22Rv1 (cell line): Measurements from ENCODE around the gene SPOCK1.

Experiments used
- H3K27ac ChIP-seq: fragments of 450-650 bp; 2 replicates; pipeline ENCODE4 v1.5.1; 2017
- ZFX ChIP-seq: fragments of 450-650 bp; IDR thresholded peaks from 2 replicates; pipeline ENCODE4 v1.6.1; 2017; ENCODE audit warnings: antibody characterized with exemption, borderline replicate concordance
- TF ChIP-seq, protein P1 (sequence below): fragments of 450-650 bp; IDR thresholded peaks from 2 replicates; pipeline ENCODE4 v1.5.1; 2017; ENCODE audit warnings: mild to moderate bottlenecking

SPOCK1 gene

DNA sequence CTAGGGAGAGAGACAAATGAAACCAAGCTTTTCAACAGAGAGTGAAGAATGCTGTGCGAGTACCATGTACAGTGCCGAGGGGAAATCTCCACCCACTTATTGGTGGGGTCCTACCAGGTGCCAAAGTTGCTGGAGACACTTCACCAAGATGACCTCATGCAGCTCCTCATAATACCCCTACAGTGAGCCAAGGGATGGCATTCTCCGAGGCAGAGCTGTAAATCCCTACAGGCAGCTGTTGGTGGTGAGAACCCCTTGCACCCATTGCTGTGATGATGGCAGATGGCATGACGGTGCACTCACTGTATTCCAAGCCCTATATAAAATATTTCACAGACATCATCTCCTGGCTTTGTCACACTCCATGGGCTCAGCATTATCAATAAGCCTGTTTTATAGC lies 464.9 kb downstream of the SPOCK1 start:
- no peak overlapping the region for H3K27ac ChIP-seq
- TF ChIP-seq ZFX, result no peak
- TF ChIP-seq, protein P1, sequence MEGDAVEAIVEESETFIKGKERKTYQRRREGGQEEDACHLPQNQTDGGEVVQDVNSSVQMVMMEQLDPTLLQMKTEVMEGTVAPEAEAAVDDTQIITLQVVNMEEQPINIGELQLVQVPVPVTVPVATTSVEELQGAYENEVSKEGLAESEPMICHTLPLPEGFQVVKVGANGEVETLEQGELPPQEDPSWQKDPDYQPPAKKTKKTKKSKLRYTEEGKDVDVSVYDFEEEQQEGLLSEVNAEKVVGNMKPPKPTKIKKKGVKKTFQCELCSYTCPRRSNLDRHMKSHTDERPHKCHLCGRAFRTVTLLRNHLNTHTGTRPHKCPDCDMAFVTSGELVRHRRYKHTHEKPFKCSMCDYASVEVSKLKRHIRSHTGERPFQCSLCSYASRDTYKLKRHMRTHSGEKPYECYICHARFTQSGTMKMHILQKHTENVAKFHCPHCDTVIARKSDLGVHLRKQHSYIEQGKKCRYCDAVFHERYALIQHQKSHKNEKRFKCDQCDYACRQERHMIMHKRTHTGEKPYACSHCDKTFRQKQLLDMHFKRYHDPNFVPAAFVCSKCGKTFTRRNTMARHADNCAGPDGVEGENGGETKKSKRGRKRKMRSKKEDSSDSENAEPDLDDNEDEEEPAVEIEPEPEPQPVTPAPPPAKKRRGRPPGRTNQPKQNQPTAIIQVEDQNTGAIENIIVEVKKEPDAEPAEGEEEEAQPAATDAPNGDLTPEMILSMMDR, result no peak

DNA sequence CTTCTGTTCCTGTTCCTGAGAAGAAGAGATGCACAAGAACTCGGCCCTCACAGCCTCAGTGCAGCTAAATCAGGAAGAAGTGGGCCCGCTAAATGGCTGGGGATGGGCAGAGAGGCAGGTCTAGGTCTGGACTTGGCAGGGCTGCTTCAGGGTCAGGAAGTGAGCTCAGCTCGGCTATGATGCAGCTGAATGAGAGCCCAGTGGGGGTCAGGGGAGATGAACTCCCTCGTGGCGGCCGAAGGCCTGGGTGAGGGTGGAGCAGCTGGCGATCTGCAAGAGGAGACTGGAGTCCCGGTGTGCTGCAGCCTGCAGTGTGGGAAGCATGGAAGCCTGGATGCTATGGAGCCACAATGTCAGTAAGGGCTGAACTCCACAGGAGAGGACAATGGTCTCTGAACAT lies 466.2 kb downstream of the SPOCK1 start:
- TF ChIP-seq ZFX, result no peak
- TF ChIP-seq, protein P1, result no peak
- no peak overlapping the region for H3K27ac ChIP-seq

DNA sequence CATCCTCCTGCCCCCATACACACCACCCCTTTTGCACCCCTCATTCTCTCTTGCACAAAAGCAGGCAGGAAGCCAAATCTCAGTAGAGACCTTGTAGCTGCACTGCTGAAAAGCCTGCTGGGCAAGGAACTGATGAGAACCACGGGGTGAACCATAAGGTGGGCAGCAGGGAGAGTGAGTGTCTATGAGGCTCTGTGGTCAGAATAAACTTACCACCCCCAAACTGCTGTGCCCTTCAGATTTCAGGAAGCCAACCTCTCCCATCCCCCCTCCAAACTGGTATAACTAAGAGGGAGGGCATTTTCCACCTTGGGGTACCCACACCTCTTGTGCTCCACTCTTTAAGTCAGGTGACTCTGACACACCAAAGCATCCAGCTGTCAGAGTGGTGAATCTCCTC lies 471.4 kb downstream of the SPOCK1 start:
- H3K27ac ChIP-seq, result no peak overlapping the region
- TF ChIP-seq, protein P1, result no peak
- no peak for TF ChIP-seq ZFX

DNA sequence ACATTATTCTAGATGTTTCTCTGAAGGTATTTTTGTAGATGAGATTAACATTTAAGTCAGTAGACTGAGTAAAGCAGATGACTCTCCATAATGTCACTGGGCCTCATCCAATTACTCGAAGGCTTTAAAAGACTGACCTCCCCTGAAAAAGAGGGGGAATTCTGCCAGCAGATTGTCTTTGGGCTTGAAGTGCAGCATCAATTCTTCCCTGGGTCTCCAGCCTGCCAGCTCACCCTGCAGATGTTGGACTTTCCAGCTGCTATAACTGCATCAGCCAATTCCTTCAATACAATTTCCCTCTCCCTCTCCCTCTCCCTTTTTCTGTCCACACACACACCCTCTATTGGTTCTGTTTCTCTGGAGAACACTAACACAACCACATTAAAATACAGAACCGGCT lies 472.8 kb downstream of the SPOCK1 start:
- TF ChIP-seq, protein P1, result no peak
- no peak for TF ChIP-seq ZFX

DNA sequence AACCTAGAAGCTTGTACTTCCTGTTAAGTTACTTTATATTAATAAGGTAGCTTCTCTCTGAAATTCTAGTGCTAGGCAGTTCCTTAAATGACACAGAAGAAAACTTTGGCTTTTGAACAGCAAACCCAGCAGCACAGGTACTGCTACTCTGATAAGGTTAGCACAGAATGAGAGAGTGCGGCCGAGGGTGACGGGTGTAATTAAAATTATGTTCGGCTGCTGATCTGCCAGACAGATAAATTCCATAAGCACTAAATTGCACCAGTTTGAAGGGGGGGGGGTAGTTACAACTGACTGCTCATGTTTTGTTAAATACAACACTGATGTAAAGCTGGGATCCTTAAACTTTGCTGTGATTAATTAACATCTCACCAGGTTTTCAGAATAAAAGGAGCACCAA lies 475.1 kb downstream of the SPOCK1 start:
- H3K27ac ChIP-seq, result no peak overlapping the region
- no peak for TF ChIP-seq ZFX
- TF ChIP-seq, protein P1, result no peak

More for the DNA sequence above, 472.8 kb downstream of the SPOCK1 start:
- H3K27ac ChIP-seq, result no peak overlapping the region

DNA sequence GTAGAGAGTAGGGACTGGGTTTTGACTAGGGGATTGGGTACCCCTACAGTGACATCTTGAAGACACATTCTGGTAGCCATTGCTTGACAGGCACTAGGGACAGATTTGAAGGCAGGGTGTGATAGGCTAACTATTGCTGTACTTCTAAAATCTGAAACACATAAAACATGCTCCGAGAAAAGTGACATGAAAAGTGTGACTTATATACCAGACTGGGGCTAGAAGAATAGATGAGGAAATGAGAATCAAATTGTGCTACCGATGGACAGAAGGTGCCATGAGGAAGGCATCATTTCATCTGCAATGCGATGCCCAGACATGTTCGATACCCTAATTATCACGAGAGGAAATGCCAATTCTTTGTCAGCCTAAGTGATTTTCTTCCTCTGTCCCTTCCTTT lies 475.8 kb downstream of the SPOCK1 start:
- TF ChIP-seq ZFX, result no peak
- TF ChIP-seq, protein P1, result no peak
- no peak overlapping the region for H3K27ac ChIP-seq

DNA sequence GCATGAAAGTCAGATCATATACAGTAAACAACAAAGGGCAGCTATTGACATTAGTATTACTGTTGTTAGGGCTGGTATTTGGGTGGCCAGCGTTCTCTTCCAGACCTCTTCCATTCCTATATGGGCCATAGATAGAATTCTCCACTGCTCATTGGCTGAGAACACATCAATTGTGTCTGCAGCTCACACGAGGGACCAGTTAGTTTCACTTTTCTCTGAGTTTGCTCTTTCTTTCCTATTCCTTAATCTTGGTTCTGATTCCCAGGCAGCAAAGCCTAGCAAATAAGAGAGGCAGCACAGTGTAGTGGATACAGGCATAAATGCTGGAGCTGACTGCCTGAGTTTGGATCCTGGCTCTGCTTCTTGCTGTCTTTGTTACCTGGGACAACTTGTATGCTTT lies 476.4 kb downstream of the SPOCK1 start:
- TF ChIP-seq, protein P1, result no peak
- no peak for TF ChIP-seq ZFX
- H3K27ac ChIP-seq, result no peak overlapping the region
